Prostate gland (tissue), 2 donors: Measurements from ENCODE around the gene DACT3. TPM values are rescaled to one million over a fixed set of nuclear protein-coding genes. Genes with fewer than 3 reads are reported as not detected.

Experiments
- DNase-seq: peaks from one replicate; pipeline ENCODE4 v3.0.0-alpha.2; 2019; ENCODE audit warnings: low spot score
- H3K27ac ChIP-seq, 2 donors: fragments of 200-600 bp; sonication (generic); 2 replicates each; pipeline ENCODE4 v1.5.1; 2017 to 2019
- H3K27me3 ChIP-seq: fragments of 200-600 bp; sonication (generic); replicated peaks from 2 replicates; pipeline ENCODE4 v1.5.1; 2019; ENCODE audit not compliant: insufficient read depth
- H3K36me3 ChIP-seq, 2 donors: fragments of 200-600 bp; sonication (generic); 1 replicate in 1 of 2; 2 replicates in 1 of 2; pipeline versions ENCODE4 v1.5.1 to v1.8.1; 2017 to 2019
- H3K4me1 ChIP-seq: fragments of 200-600 bp; sonication (generic); replicated peaks from 2 replicates; pipeline ENCODE4 v1.5.1; 2019
- H3K4me3 ChIP-seq, 2 donors: fragments of 200-600 bp; sonication (generic); 2 replicates each; pipeline ENCODE4 v1.5.1; 2017 to 2019
- H3K9me3 ChIP-seq: fragments of 200-600 bp; sonication (generic); 2 replicates; pipeline ENCODE4 v1.5.1; 2017
- CTCF ChIP-seq, 4 experiments: fragments of 200-600 bp in 2 of 4; fragments of 450-650 bp in 2 of 4; sonication (generic) in 2 of 4; IDR thresholded peaks; 1 replicate in 3 of 4; 2 replicates in 1 of 4; pipeline ENCODE4 v1.5.1; 2016 to 2019; ENCODE audit warnings: antibody characterized with exemption in 4 of 4, mild to moderate bottlenecking in 2 of 4, moderate library complexity in 2 of 4
- POLR2A ChIP-seq: fragments of 450-650 bp; IDR thresholded peaks from one replicate; pipeline ENCODE4 v1.6.1; 2016; ENCODE audit warnings: antibody characterized with exemption, mild to moderate bottlenecking
- POLR2AphosphoS5 ChIP-seq: sonication (generic); formaldehyde crosslinking; IDR thresholded peaks from one replicate; pipeline ENCODE4 v1.6.1; 2017; ENCODE audit warnings: antibody characterized with exemption
- WGBS: methylation state at CpG from one replicate; pipeline ENCODE4 v1.1.5; 2018; 5-methylcytosine and 5-hydroxymethylcytosine counted together
- intact Hi-C: fragments of 100-400 bp; cut with DNase I; formaldehyde crosslinking; loops from one replicate; pipeline ENCODE4 v1.14.2; 2022
- total RNA-seq, 2 donors: library from RNA; depleted of rRNA; stranded (reverse); fragments of >200 nt; gene quantifications; one replicate each; pipeline ENCODE4 v1.1.0, GENCODE V29; 2016

Gene DACT3
- total RNA-seq, 2 donors from 2014 or later = 8.6 to 28.1 TPM

GRCh38 chr19:46656541-46656940 lies 4.4 kb downstream of the DACT3 start:
- Histone ChIP-seq H3K9me3 (no peaks in the 10 kb centered on the region), H3K4me3 (no peak overlapping the region), H3K27me3 (no peaks in the 10 kb centered on the region), H3K27ac (no peak overlapping the region), H3K4me1 (peaks cover 2% of the 10 kb centered on the region), H3K36me3 (no peaks in the 10 kb centered on the region)
- DNase-seq = no peak
- TF ChIP-seq POLR2A (no peak), POLR2AphosphoS5 (no peak), CTCF (IDR thresholded peaks at IDR 0.05) (no peak)
- 92% methylated on average over 5 of the region's 5 CpGs for WGBS
- intact Hi-C loops = no loop called here

- no peak overlapping the region for H3K4me3 ChIP-seq
- intact Hi-C loops = no loop called here
- no peaks in the 10 kb centered on the region for H3K9me3 ChIP-seq
- no peak for DNase-seq
- H3K27me3 ChIP-seq = no peaks in the 10 kb centered on the region
- no peaks in the 10 kb centered on the region for H3K4me1 ChIP-seq
- no peak for TF ChIP-seq POLR2A
- no peak for TF ChIP-seq POLR2AphosphoS5
- TF ChIP-seq CTCF (IDR thresholded peaks at IDR 0.05) = no peak
- no peaks in the 10 kb centered on the region for H3K36me3 ChIP-seq
- H3K27ac ChIP-seq = peak overlapping the region; percentile 18 to 43
- WGBS = 53% methylated on average over 16 of the region's 16 CpGs
Observed at GRCh38 chr19:46654621-46655152, 6.3 kb downstream of the DACT3 start.

- no peaks in the 10 kb centered on the region for H3K36me3 ChIP-seq
- TF ChIP-seq POLR2A (no peak), POLR2AphosphoS5 (no peak), CTCF (IDR thresholded peaks at IDR 0.05) (no peak)
- intact Hi-C loops = no loop called here
- H3K27me3 ChIP-seq = peaks cover 5% of the 10 kb centered on the region
- DNase-seq = no peak
- no peak overlapping the region for H3K27ac ChIP-seq
- no peak overlapping the region for H3K4me3 ChIP-seq
- 85% methylated on average over 7 of the region's 7 CpGs for WGBS
- no peaks in the 10 kb centered on the region for H3K9me3 ChIP-seq
- H3K4me1 ChIP-seq = no peaks in the 10 kb centered on the region
Observed at GRCh38 chr19:46650445-46650844, 10.5 kb downstream of the DACT3 start.

- Histone ChIP-seq H3K36me3 (no peaks in the 10 kb centered on the region), H3K4me1 (no peaks in the 10 kb centered on the region), H3K27me3 (peaks cover 5% of the 10 kb centered on the region), H3K9me3 (no peaks in the 10 kb centered on the region), H3K27ac (no peak overlapping the region), H3K4me3 (no peak overlapping the region)
- no peak for DNase-seq
- 22% methylated on average over 65 of the region's 144 CpGs for WGBS
- intact Hi-C loops = no loop called here
- TF ChIP-seq POLR2AphosphoS5 (no peak), CTCF (IDR thresholded peaks at IDR 0.05) (no peak), POLR2A (no peak)
Observed at GRCh38 chr19:46648961-46649960, 11.7 kb downstream of the DACT3 start.
